ENCODE results near the gene ENTPD7.

Gene ENTPD7, protein sequence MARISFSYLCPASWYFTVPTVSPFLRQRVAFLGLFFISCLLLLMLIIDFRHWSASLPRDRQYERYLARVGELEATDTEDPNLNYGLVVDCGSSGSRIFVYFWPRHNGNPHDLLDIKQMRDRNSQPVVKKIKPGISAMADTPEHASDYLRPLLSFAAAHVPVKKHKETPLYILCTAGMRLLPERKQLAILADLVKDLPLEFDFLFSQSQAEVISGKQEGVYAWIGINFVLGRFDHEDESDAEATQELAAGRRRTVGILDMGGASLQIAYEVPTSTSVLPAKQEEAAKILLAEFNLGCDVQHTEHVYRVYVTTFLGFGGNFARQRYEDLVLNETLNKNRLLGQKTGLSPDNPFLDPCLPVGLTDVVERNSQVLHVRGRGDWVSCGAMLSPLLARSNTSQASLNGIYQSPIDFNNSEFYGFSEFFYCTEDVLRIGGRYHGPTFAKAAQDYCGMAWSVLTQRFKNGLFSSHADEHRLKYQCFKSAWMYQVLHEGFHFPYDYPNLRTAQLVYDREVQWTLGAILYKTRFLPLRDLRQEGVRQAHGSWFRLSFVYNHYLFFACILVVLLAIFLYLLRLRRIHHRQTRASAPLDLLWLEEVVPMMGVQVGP

DNA sequence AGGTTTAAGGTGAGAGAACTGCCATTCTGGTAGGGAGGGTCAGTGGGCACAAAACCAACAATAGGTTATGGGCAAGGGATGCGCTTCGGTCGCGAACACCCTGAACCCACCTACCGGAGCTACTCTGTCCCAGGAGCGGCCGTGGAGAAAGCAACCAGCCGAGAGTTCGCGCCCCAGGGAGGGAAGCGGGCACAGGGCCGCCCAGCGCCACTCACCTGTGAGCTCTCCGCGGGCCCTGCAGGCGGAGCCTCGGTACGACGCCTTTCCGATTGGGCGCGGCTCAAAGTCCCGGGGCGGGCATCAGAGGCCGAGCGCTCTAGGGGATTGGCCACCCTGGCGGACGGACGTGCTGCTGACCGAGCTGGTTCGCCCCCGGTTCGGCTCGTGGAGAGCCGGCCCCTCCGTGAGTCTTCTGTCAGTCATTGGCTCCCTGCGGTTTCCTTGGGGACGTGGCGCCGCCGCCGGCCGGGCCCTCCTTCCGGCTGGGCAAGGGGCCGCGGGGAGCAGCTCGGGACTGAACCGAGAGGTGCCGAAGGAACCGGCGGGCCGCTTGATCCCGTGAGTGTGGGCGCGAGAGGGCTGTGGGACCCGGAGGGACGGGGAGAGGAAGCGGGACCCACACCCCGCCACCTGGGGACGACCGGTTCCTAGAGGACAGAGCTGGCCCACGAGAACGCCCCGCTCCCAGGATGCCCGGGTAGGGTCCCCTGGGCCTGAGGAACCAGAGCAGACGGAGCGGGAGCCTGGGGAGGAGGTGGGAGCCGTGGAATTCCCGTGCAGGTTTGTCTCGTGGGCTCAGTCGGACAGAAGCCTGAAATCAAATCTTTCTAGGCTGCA, at the start of gene ENTPD7:
TSS of gene ENTPD7 (plus strand) at position 479 of the 837 bp plus-strand sequence. CDS start 448 bp downstream, outside the sequence.
- TF ChIP-seq, protein P1, sequence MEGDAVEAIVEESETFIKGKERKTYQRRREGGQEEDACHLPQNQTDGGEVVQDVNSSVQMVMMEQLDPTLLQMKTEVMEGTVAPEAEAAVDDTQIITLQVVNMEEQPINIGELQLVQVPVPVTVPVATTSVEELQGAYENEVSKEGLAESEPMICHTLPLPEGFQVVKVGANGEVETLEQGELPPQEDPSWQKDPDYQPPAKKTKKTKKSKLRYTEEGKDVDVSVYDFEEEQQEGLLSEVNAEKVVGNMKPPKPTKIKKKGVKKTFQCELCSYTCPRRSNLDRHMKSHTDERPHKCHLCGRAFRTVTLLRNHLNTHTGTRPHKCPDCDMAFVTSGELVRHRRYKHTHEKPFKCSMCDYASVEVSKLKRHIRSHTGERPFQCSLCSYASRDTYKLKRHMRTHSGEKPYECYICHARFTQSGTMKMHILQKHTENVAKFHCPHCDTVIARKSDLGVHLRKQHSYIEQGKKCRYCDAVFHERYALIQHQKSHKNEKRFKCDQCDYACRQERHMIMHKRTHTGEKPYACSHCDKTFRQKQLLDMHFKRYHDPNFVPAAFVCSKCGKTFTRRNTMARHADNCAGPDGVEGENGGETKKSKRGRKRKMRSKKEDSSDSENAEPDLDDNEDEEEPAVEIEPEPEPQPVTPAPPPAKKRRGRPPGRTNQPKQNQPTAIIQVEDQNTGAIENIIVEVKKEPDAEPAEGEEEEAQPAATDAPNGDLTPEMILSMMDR (IDR thresholded peaks at IDR 0.05; ENCODE audit: low read depth, low read length) = 0 out of 2 replicates have a peak, but pooled peaks have one; percentile 11
- H3K4me3 ChIP-seq (ENCODE audit: low read depth, low read length) = peak within 1 kb of the TSS; percentile 96

DNA sequence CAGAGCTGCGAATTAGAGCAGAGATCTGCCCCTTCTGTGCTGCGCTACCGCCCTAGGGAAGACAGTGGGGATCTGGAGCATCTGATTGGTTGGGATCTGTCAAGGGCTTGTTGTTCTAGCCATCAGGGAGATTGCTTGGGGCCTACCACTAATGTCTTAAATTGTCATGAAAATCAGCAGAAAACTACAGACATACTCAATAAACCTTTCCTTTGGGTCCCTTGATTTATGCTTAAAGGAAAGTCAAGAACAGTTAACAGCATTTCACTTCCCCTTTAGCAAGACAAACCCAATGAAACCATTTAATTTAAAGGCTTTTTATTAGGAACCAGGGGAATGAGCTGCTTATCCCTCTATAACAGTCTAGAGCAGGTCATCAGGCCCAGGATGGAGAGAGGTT, 49.1 kb upstream of the ENTPD7 start:
- TF ChIP-seq, protein P1 (IDR thresholded peaks at IDR 0.05; ENCODE audit: low read depth, low read length) = no peak
- no peak overlapping the region for H3K4me3 ChIP-seq (ENCODE audit: low read depth, low read length)

DNA sequence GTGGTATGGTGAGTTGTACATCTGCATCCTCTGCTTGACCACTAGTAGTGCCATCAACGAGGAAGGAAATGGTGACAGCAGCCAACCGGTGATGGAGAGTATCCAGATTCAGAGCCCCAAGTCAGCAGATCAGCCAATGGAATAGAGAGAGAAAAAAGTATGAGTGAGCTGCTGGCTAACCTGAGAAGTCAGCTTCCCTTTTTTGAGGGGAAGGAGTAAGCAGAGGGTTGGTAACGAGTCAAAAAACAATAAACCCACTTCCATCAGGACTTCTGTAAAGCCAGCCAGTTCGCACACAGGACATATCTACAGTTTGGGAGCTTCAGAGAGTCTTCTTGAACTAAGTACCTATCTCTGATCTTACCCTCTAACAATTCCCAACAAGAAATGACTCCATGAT, 48.0 kb upstream of the ENTPD7 start:
- TF ChIP-seq, protein P1 (IDR thresholded peaks at IDR 0.05; ENCODE audit: low read depth, low read length) = no peak
- no peak overlapping the region for H3K4me3 ChIP-seq (ENCODE audit: low read depth, low read length)

DNA sequence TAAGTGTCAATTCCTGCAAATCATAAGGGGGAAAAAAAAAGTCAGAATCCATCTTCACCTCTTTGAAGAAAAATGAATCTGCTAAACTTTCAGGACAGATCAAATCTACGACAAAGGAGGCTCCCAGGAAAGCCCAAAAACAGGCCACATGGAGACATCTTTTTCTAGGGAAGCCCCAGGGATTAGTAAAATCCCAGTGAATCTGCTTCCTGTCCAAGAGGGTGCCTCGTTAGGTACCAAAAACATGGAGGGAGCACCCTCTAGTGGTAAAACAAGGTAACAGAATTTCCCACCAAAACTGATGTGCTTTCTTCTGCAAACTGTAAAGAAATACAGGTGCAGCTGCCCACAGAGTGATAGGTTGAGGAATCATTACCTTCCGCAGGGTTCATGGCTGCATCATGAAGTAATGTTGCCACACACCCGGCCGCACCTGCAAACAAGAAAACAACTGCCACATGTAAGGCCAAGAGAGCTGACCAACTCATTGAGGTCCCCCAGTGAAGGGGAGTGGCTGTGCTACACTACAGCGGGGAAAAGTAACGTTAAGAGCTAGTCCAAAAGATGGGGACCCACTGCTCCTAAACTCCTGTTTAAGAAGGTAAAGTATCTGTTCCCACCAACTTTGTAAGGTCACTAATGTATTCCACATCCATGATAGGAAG, 47.0 kb upstream of the ENTPD7 start:
- TF ChIP-seq, protein P1 (IDR thresholded peaks at IDR 0.05; ENCODE audit: low read depth, low read length) = peak; percentile 68

DNA sequence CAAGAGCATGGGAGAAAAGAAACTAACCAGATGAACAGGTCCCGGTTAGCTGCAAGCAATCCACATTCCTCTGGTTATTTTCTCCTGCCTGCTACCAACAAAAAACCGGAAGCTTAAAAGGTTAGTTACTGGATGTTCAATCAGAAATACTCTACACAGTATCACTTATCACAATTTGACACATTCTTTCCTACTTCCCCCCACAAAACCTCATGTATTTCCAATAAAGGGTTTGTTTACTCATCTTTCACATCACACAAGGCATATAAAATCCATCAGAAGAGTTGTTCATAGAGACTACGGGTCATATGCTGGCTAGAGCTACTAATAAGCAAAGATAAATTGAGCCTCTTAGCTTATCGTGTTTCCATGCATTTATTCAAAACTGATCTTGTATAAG, 43.9 kb upstream of the ENTPD7 start:
- TF ChIP-seq, protein P1 (IDR thresholded peaks at IDR 0.05; ENCODE audit: low read depth, low read length) = no peak
- H3K4me3 ChIP-seq (ENCODE audit: low read depth, low read length) = no peak overlapping the region

More for the DNA sequence above, 47.0 kb upstream of the ENTPD7 start:
- no peak overlapping the region for H3K4me3 ChIP-seq (ENCODE audit: low read depth, low read length)

DNA sequence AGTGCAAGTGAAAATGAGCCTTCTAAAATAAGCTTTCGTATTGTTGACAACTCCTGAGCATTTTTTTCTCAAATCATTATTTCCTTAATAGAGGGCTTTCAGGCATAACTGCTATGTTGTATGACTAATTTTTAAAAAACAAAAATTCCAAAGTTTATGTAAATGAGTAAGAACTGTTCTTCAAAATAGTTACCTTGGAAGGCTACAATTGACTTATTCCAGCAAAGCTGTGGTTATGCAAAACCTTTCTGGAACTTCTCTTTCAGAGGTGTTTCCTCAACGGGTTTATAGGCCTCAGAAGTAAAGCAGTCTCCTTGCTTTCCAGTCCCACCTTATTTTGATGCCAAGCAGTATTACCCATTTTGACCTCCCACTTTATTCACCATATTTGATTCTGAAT, 41.6 kb upstream of the ENTPD7 start:
- TF ChIP-seq, protein P1 (IDR thresholded peaks at IDR 0.05; ENCODE audit: low read depth, low read length) = no peak
- H3K4me3 ChIP-seq (ENCODE audit: low read depth, low read length) = peak overlapping the region; percentile 96
